Measurements from ENCODE around the gene TRPV3. TPM values are rescaled to one million over a fixed set of nuclear protein-coding genes. Genes with fewer than 3 reads are reported as not detected.

The TRPV3 gene
- total and polyA plus RNA-seq, 2 donors from 2014 or later: 0.13 to 1.2 TPM

DNA sequence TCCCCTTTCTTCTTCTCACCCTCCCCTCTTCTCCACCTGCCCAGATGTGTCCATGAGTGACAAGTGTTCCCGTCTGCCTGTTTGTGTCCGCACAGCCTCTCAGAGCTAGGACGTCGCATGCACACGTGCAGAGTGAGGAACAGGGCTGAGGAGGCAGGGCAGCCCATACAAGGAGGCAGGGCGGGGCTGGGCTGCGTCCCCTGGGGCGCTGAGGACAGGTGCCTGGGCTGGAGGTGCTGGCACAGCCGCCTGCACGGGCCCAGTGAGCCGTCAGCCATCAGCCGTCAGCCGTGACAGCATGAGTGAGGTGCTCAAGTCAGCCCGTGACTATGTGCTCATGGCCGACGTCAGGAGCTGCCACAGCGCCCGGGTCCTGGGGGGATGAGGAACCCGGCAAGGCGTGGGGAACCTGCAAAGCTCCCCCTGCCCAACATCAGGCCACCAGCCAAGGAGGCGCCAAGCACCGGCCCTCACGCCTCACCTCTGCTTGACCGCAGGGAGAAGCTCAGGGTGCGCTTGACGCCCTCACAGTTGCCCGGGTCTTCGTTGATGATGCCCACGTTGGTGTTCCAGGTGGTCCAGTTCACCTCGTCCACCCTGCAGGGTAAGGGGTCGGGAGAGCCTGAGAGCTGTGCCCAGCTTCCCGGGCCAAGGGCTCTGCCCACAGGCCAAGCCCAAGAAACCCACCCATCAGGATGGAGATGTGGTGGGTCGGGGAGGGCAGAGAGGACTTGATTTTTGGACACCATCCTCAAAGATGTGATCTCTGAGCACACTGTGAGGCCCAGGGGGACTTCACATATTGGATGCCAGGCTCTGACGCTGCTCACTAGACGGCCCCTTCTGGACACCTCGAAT is 13.7 kb upstream of the TRPV3 start:
- no peak overlapping the region for H3K27ac ChIP-seq (ENCODE audit: low read depth in 2 of 2, low read length in 2 of 2)
- intact Hi-C loops (cut with DNase I): no loop called here
- no peaks in the 10 kb centered on the region for H3K27me3 ChIP-seq (ENCODE audit: control insufficient read depth, insufficient read depth, low read length)
- FAIRE-seq (no peak), DNase-seq (no peak)
- no peaks in the 10 kb centered on the region for H3K9me3 ChIP-seq (ENCODE audit: control insufficient read depth in 2 of 3, insufficient read depth in 1 of 3, low read length in 3 of 3)
- TF ChIP-seq, protein P1, sequence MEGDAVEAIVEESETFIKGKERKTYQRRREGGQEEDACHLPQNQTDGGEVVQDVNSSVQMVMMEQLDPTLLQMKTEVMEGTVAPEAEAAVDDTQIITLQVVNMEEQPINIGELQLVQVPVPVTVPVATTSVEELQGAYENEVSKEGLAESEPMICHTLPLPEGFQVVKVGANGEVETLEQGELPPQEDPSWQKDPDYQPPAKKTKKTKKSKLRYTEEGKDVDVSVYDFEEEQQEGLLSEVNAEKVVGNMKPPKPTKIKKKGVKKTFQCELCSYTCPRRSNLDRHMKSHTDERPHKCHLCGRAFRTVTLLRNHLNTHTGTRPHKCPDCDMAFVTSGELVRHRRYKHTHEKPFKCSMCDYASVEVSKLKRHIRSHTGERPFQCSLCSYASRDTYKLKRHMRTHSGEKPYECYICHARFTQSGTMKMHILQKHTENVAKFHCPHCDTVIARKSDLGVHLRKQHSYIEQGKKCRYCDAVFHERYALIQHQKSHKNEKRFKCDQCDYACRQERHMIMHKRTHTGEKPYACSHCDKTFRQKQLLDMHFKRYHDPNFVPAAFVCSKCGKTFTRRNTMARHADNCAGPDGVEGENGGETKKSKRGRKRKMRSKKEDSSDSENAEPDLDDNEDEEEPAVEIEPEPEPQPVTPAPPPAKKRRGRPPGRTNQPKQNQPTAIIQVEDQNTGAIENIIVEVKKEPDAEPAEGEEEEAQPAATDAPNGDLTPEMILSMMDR (IDR thresholded peaks at IDR 0.05; ENCODE audit: borderline replicate concordance, extremely low read depth, insufficient read depth): no peak
- H3K9ac ChIP-seq (ENCODE audit: low read length in 3 of 3): no peak overlapping the region
- H3K4me3 ChIP-seq (ENCODE audit: low read length in 3 of 3): no peak overlapping the region
- H3K36me3 ChIP-seq (ENCODE audit: control insufficient read depth in 2 of 3, insufficient read depth in 3 of 3, low read length in 3 of 3): peaks cover 0 to 19% (median 7%) of the 10 kb centered on the region in 3 donors
- no peaks in the 10 kb centered on the region for H3K4me1 ChIP-seq (ENCODE audit: control insufficient read depth in 2 of 3, insufficient read depth in 2 of 3, low read depth in 1 of 3, low read length in 3 of 3)

DNA sequence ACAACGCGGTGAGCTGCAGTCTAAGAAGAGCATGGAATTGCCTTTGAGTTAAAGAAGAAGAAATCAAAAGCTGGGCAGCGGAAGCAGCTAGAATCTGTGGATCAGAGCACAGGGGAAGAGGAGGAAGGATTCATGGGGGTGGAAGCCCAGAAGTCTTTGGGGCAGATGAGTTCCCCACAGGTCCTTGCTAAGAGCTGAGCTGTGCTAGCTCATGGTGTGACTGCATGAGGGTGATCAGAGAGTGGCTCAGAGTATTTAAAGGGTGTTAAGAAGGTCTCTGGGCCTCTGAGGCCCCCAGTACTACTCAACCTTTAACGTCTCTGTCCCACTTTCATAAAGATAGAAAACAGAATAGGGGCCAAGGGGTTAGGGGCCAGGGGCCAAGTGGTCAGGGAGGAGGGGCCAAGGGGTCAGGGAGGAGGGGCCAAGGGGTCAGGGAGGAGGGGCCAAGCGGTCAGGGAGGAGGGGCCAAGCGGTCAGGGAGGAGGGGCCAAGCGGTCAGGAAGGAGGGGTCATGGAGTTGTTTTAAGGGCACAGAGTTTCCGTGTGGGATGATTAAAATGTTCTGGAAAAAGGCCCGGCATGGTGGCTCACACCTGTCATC is 12.0 kb upstream of the TRPV3 start:
- H3K9me3 ChIP-seq (ENCODE audit: control insufficient read depth in 2 of 3, insufficient read depth in 1 of 3, low read length in 3 of 3): no peaks in the 10 kb centered on the region
- H3K9ac ChIP-seq (ENCODE audit: low read length in 3 of 3): no peak overlapping the region
- no peak for FAIRE-seq
- no peak overlapping the region for H3K27ac ChIP-seq (ENCODE audit: low read depth in 2 of 2, low read length in 2 of 2)
- no peaks in the 10 kb centered on the region for H3K27me3 ChIP-seq (ENCODE audit: control insufficient read depth, insufficient read depth, low read length)
- TF ChIP-seq, protein P1 (IDR thresholded peaks at IDR 0.05; ENCODE audit: borderline replicate concordance, extremely low read depth, insufficient read depth): no peak
- H3K36me3 ChIP-seq (ENCODE audit: control insufficient read depth in 2 of 3, insufficient read depth in 3 of 3, low read length in 3 of 3): peaks cover 5 to 25% (median 12%) of the 10 kb centered on the region in 3 donors
- peak in 1 of 5 donors; percentile 15 for DNase-seq
- H3K4me1 ChIP-seq (ENCODE audit: control insufficient read depth in 2 of 3, insufficient read depth in 2 of 3, low read depth in 1 of 3, low read length in 3 of 3): no peaks in the 10 kb centered on the region
- intact Hi-C loops (cut with DNase I): no loop called here
- H3K4me3 ChIP-seq (ENCODE audit: low read length in 3 of 3): no peak overlapping the region

DNA sequence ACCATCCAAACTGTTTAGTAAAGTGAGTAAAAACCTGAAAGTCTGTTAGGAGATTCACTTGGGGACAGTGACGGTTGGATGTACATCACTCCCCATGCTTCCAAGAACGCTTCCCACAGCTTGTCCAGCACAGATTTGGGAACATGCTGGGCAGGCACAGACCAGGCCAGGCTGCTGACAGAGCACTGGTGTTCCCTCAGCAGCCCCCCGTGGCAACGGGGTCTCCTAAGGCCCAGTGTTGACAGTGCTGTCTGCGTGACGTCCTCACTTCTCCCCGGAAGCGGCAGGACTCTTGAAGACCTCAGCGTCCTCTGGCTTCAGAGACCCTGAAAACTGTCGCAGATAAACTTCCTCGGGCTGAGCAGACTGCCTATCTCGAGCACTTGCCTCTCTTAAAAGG is 8.9 kb upstream of the TRPV3 start:
- no peaks in the 10 kb centered on the region for H3K4me1 ChIP-seq (ENCODE audit: control insufficient read depth in 2 of 3, insufficient read depth in 2 of 3, low read depth in 1 of 3, low read length in 3 of 3)
- H3K9ac ChIP-seq (ENCODE audit: low read length in 3 of 3): no peak overlapping the region
- DNase-seq: peak in 1 of 5 donors; percentile 41
- TF ChIP-seq, protein P1 (IDR thresholded peaks at IDR 0.05; ENCODE audit: borderline replicate concordance, extremely low read depth, insufficient read depth): no peak
- intact Hi-C loops (cut with DNase I): no loop called here
- H3K36me3 ChIP-seq (ENCODE audit: control insufficient read depth in 2 of 3, insufficient read depth in 3 of 3, low read length in 3 of 3): peaks cover 5 to 12% (median 7%) of the 10 kb centered on the region in 3 donors
- H3K4me3 ChIP-seq (ENCODE audit: low read length in 3 of 3): no peak overlapping the region
- FAIRE-seq: no peak
- H3K27me3 ChIP-seq (ENCODE audit: control insufficient read depth, insufficient read depth, low read length): no peaks in the 10 kb centered on the region
- no peak overlapping the region for H3K27ac ChIP-seq (ENCODE audit: low read depth in 2 of 2, low read length in 2 of 2)
- H3K9me3 ChIP-seq (ENCODE audit: control insufficient read depth in 2 of 3, insufficient read depth in 1 of 3, low read length in 3 of 3): no peaks in the 10 kb centered on the region
